GM19455 (cell line): ENCODE data around the gene GLB1L.

Source experiments
- ATAC-seq: cut with Tn5 transposase; IDR thresholded peaks from one replicate; pipeline ENCODE4 v1.9.1; 2021; ENCODE audit not compliant: unreplicated experiment

Gene GLB1L

DNA sequence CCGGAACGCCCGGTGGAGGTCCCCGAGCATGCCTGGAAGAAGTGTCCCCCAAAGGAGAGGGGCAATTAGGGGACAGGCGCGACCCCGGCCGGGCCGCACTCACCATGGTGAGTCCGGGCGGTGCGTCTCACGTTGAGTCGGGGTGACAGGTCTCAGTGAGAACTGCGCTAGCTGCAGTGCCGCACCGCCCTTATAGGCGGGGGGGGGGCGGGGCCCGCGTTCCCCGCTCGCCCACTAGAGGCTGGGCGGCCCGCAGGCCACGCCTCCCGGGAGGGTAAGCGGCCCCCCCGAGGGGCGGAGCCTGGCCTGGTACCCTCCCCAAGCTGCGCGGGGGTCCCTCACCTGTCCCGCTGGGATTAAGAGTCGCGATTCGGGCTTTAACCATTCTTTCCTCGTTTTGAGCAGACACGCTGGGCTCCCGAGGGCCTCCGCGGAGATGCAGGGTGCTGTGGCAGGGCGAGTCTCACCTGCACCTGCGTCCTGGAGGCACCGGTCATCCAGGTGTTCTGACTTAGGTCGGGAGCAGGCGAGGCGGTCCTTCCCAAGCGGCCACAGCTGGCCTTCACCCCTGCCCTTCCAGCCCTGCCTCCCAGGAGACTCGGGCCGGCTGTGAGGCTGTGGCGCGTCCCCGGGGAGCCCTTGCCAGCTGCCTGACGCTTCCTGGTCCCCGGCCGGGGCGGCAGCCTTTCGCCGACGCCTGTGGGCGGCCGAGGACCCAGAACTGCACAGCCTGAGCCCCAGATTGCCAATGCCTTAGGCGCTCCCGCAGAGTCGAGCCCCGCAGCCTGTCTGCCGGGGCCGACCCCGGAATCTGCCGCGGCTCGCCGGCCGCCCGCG, 8.7 kb upstream of the GLB1L start, which contains the start of gene TUBA4A:
TSS of gene TUBA4A (minus strand) at position 166 of the 837 bp plus-strand sequence. CDS start at position 106, 60 bp downstream.
- ATAC-seq: peak; percentile 56

DNA sequence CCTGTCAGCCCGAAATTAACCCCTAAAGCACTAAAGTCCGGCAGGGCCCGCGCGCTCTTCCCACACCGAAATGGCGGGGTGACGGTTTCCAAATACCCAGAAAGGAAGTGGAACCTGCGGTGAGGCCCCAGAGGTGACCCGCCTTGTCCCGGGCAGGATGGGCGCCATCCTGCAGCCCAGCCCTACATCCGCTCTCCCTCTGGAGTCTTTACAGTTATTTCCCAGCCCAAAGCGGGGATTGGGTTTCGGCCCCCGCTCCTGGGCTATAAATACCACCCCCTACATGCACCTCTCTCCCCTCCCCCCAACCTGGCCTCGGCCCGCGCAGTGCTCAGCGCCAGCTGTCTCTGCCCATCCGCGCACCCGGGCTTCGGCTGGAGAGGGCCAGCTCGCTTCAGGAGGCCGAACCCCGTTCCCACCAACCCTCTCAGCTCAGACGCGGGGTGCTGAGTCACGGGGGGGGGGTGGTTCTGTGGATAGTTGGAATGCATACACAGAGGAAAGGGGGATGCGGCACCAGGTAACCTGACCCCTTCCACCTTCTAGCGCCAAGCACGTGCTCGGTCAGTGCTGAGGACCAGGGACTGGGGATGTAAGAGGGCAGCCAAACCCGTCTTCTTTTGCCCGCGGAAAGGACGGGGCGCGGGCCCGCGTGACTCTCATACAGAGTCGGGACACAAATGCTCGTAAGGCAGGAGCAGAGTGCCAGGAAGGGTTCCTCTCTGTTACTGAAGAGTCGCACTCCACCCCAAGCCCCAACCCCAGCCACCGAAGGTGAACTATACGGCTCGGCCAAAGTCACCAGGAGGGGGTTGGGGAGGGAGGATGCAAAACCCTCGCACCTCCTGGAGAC, 7.9 kb upstream of the GLB1L start, which contains the start of gene TUBA4B:
TSS of gene TUBA4B (plus strand) at position 344 of the 853 bp plus-strand sequence. CDS start at position 509, 165 bp downstream.
- peak; percentile 28 for ATAC-seq

- no peak for ATAC-seq
Observed at GRCh38 chr2:219252570-219252899, 7.3 kb upstream of the GLB1L start.

DNA sequence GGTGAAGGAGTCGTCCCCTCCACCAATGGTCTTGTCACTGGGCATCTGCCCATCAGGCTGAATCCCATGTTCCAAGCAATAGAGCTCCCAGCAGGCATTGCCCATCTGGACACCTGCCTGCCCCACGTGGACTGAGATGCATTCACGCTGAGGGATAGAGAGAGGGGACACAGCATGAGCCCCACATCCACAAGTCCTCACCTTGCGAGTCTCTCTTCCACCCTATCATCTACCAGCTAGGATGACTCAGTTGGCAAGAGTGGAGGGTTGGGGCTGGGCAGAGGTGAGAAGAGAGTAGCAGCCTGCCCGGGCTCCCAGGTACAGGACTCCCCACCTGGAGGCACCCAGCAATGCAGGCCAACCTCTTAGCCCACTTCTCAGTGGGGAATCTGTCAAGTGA, 6.8 kb upstream of the GLB1L start:
- ATAC-seq: no peak

GRCh38 chr2:219251656-219252055, 6.4 kb upstream of the GLB1L start:
- ATAC-seq: no peak

- no peak for ATAC-seq
Observed at GRCh38 chr2:219250049-219250781, 5.0 kb upstream of the GLB1L start.

DNA sequence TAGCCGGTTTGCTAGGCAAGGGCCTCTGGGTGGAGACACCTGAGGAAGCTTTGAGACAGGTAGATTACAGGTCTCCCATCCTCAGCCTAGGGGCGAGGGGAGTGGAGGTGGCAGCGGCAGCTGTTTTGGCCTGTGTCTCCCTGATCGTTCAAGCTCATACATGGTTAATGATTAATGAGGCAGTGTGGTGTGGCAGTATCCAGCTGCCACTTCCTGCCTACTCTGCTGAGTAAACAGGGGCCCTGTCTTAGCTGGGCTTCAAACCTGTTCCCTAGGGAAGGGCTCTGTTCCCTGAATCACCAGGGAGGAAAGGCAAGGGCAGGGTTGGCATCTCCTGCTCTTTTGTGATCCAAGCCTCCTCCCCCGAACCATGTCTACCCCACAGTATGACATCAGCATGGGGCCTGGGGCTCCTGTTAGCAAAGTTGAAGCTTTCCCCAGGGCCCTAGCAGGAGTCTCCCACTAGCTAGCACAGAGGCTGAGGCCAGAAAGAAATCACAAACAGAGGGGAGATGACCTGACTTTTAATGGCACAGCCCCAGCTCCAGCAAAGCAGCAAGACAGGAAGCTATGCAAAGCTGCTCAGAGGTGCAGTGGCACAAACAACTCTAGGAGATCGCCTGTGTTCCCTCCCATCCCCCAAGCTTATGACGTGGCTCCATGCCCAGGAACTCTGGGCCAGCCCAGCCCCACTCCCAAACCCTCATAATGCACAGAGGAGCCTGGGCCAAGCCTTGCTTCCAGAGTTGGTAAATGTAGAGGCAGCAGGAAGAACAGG, 4.1 kb upstream of the GLB1L start:
- ATAC-seq: no peak

DNA sequence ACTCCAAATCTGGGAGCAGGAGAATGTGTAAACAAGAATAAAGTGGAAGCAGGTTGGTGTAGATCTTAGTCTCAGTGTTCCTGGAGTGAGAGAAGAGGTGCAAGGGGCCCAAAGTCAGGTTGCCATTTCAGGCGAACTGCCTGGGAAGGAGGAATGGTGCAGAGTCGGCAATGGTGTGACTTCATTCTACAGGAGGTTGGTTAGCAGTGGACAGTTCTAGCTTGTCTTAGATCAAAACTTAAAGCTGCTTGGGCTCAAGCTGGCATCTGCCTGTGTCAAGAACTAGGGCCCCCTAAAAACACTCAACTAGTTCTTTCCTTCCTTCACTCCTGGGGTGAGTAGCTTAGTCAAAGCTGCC, 3.6 kb upstream of the GLB1L start:
- ATAC-seq: no peak

GRCh38 chr2:219247678-219248642, 2.7 kb upstream of the GLB1L start:
- no peak for ATAC-seq

GRCh38 chr2:219246559-219246958, 1.3 kb upstream of the GLB1L start:
- no peak for ATAC-seq

- ATAC-seq: no peak
Observed at GRCh38 chr2:219245899-219246230, 621 bp upstream of the GLB1L start.

DNA sequence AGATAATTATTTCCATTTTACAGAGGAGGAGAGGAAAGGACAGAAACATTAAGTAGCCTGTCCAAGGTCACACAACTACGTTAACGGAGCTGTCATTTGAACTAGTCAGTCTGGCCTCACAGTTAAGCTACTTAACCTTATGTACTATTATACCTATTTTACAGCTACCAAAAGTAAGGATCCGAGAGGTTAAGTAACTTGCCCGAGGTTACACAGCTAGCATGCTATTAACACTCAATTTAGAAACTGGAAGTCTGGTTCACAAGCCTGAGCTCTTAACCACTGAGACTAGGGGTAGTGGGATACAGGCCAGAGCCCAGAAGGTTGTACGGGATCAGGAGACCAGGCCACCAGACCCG, 476 bp downstream of the GLB1L start:
- no peak for ATAC-seq

DNA sequence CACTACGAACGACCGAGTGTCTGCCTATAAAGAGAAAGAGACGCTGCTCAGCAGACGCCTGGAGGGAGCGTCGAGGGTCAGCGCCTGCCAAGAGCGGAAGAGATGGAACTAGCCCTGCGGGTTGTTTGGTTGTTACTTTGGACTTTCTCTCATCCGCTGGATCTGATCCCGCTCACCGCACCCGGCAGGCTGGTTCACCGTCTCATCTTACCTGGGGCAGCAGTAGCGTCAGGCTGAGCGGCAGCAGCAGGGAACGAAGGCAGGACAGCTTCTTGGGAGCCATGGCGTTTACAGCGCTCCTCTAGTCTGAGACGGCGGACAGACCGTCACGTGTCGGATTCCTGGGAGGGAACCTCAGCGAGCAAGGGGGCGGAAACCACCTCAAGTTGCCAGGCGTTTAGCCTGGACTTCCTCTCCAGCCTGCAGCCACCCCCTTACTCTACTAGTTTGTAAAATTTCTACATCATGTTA, 1.9 kb downstream of the GLB1L start:
- ATAC-seq: no peak

DNA sequence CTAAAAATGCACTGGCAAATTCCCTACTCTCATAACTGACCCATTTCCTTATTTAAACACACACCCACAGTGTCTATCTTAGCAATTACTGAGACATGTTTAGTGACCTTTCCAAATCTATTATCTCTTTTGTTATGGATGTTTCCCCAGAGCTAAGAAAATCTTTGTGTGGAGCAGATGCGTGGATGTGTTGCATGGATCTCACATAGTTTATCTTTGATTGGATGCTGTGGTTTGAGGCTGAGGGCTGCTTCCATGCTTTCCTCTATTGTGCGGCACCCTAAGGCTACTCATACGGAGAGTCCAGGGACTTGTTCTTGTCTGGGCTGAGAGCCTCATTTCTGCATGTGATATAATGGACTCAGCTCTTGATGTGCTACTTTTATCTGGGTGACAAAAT, 10.9 kb downstream of the GLB1L start:
- no peak for ATAC-seq

- ATAC-seq: no peak
Observed at GRCh38 chr2:219230059-219230540, 15.1 kb downstream of the GLB1L start.

DNA sequence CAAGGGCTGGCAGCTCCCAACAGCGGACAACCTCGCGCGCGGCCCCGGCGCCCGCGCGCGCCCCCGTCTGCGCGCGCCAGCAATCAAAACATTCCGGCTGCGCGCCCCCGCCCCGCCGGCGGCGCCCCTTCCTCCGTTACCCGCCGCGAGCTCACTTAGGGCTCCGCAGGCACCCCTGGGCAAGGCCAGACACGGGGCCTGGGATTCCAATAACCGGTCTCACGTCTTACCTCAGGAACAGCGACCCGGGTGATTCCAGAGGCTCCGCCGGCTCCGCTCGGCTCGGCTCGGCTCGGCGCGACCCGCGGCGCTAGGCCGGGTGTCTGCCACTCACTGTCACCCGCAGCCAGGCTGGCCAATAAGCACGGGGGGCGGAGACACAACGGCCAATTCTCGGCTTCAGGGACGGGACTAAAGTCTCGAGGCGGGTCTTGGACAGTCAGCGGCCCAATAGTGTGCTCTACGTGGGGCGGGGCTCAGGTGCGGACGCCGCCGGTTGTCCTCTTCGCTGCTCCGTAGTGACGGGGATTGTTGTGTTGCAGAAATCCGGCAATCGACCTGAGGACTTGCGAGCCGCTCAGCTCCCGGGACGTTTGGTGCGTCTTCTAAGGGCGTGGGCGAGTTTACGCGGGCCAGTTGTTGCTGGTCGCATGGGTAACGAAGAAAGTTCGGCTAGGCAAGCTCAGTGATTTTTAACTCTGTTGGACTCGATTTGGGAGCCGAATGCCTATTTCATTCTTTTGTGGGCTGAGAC, 15.8 kb downstream of the GLB1L start, which contains the start of the genes ANKZF1 and ATG9A:
TSS of gene ANKZF1 (plus strand) at position 502 of the 754 bp plus-strand sequence. CDS start 452 bp downstream, outside the sequence.
TSS of gene ATG9A (minus strand) at position 332 of the 754 bp plus-strand sequence. CDS start 1,612 bp downstream, outside the sequence.
- peak; percentile 98 for ATAC-seq

GRCh38 chr2:219228911-219229304, 16.3 kb downstream of the GLB1L start:
- no peak for ATAC-seq
